22Rv1 (cell line): ENCODE results near the gene SLC23A2.

Experiments used
- CTCF ChIP-seq: fragments of 450-650 bp; IDR thresholded peaks from 2 replicates; pipeline ENCODE4 v1.5.1; 2017; ENCODE audit warnings: mild to moderate bottlenecking
- ZFX ChIP-seq: fragments of 450-650 bp; IDR thresholded peaks from 2 replicates; pipeline ENCODE4 v1.6.1; 2017; ENCODE audit warnings: antibody characterized with exemption, borderline replicate concordance

GRCh38 chr20:4898282-4899244 lies 102.7 kb downstream of the SLC23A2 start:
- no peak for TF ChIP-seq CTCF
- TF ChIP-seq ZFX: no peak
